Measurements from ENCODE around the gene CKM. TPM values are rescaled to one million over a fixed set of nuclear protein-coding genes. Genes with fewer than 3 reads are reported as not detected.

Gene CKM
- polyA plus RNA-seq, 2 of the 4 experiments (the other 2 are of a cell fraction) = not detected

- Histone ChIP-seq H3K4me1 (peaks cover 3% of the 10 kb centered on the region; the same call in 2 of the 3 replicates), H3K4me2 (peak overlapping the region; percentile 96), H3K4me3 (peak overlapping the region; percentile 59), H3K27ac (peak overlapping the region; percentile 52 to 81; a peak in 4 of 6 replicates), H3K9me3 (no peaks in the 10 kb centered on the region)
- ChIA-PET POLR2A (no interaction called here), CTCF (interaction anchor here (1.5 kb wide), 1 partner anchor 28 kb away, joined by 4 read pairs; no protein-coding TSS in a partner anchor)
- DNase-seq (ENCODE audit: low read depth in 1 of 2, low spot score in 1 of 2) = no peak
- no peak for TF ChIP-seq CBX2 (IDR thresholded peaks at IDR 0.05; ENCODE audit: borderline replicate concordance, low read depth)
- TF ChIP-seq CHD2 (IDR thresholded peaks at IDR 0.05; ENCODE audit: low read length, partially characterized antibody) = no peak
- no peak for TF ChIP-seq HEYL (CRISPR knock-in tag; IDR thresholded peaks at IDR 0.05)
- TF ChIP-seq KDM1A (IDR thresholded peaks at IDR 0.05; ENCODE audit: low read depth) = no peak
- TF ChIP-seq SMC3 (IDR thresholded peaks at IDR 0.05) = no peak
- TF ChIP-seq HDAC2 (IDR thresholded peaks at IDR 0.05) = no peak
- TF ChIP-seq E2F6 (IDR thresholded peaks at IDR 0.05; ENCODE audit: borderline replicate concordance, low read depth) = no peak
- no peak for TF ChIP-seq ZC3H11A (IDR thresholded peaks at IDR 0.05)
- no peak for TF ChIP-seq HOXB5 (CRISPR knock-in tag; IDR thresholded peaks at IDR 0.05)
- no peak for TF ChIP-seq SREBF2 (IDR thresholded peaks at IDR 0.05)
- TF ChIP-seq TFCP2L1 (CRISPR knock-in tag; IDR thresholded peaks at IDR 0.05) = no peak
- TF ChIP-seq RARB (CRISPR knock-in tag; IDR thresholded peaks at IDR 0.05) = no peak
- TF ChIP-seq RAD21 (conservative IDR thresholded peaks at IDR 0.05 in 1 of 2, IDR thresholded peaks at IDR 0.05 in 1 of 2) = no peak
- FAIRE-seq = no peak
- 77% methylated on average over 8 of the region's 25 CpGs for WGBS (ENCODE audit: missing lambda C conversion rate)
- ATAC-seq = no peak; a peak in 1 of 6 replicates
These were observed 18.3 kb upstream of the CKM start for GRCh38 chr19:45340899-45341453.

GRCh38 chr19:45340232-45340898 is 17.7 kb upstream of the CKM start, which contains the start of gene KLC3:
KLC3 (plus strand) TSS chr19:45340750; CDS start chr19:45345542, 4,792 bp downstream.
- POLR2A ChIA-PET = no interaction called here
- FAIRE-seq = no peak
- DNase-seq (ENCODE audit: low read depth in 1 of 2, low spot score in 1 of 2) = peak in 1 of 2 experiments; percentile 26

GRCh38 chr19:45339629-45340028 is 17.0 kb upstream of the CKM start:
- POLR2A ChIA-PET = no interaction called here
- 85% methylated on average over 6 of the region's 6 CpGs for WGBS (ENCODE audit: missing lambda C conversion rate)
- no peak for FAIRE-seq
- H3K27ac ChIP-seq = no peak overlapping the region
- H3K4me3 ChIP-seq = no peak overlapping the region
- H3K4me1 ChIP-seq = peaks cover 3% of the 10 kb centered on the region; the same call in 2 of the 3 replicates
- no peak for DNase-seq (ENCODE audit: low read depth in 1 of 2, low spot score in 1 of 2)
- no peak for TF ChIP-seq JUNB (IDR thresholded peaks at IDR 0.05)
- no peak for TF ChIP-seq ATOH8 (CRISPR knock-in tag; IDR thresholded peaks at IDR 0.05; ENCODE audit: low read depth)
- no peak for TF ChIP-seq JUN (IDR thresholded peaks at IDR 0.05)
- no peak for TF ChIP-seq BCL3 (IDR thresholded peaks at IDR 0.05)
- TF ChIP-seq E2F6 (IDR thresholded peaks at IDR 0.05; ENCODE audit: borderline replicate concordance, low read depth) = no peak
- no peaks in the 10 kb centered on the region for H3K9me3 ChIP-seq
- no peak for ATAC-seq
- CTCF ChIA-PET = interaction anchor here (0.6 to 2.9 kb wide), 12 partner anchors 11 to 183 kb away, joined by 3 to 29 read pairs (median 6); partner anchors contain the start of gene NKPD1
- no peak overlapping the region for H3K4me2 ChIP-seq

More at GRCh38 chr19:45340232-45340898, 17.7 kb upstream of the CKM start, which contains the start of gene KLC3:
- H3K4me3 ChIP-seq = peak within 1 kb of the TSS; percentile 59
- peaks cover 3% of the 10 kb centered on the region; the same call in 2 of the 3 replicates for H3K4me1 ChIP-seq
- CTCF ChIA-PET = interaction anchor here (1.9 to 2.8 kb wide), 2 partner anchors 10 to 86 kb away, joined by 10 to 25 read pairs; no protein-coding TSS in a partner anchor
- H3K27ac ChIP-seq = peak within 1 kb of the TSS; percentile 52 to 81; a peak in 4 of 6 replicates
- TF ChIP-seq ZFP36 (IDR thresholded peaks at IDR 0.05; ENCODE audit: borderline replicate concordance, partially characterized antibody) = peak; percentile 84
- TF ChIP-seq HOXB5 (CRISPR knock-in tag; IDR thresholded peaks at IDR 0.05) = no peak
- peak within 1 kb of the TSS; percentile 96 for H3K4me2 ChIP-seq
- peak; percentile 21 to 26; a peak in 3 of 6 replicates for ATAC-seq
- H3K9me3 ChIP-seq = no peaks in the 10 kb centered on the region
- WGBS (ENCODE audit: missing lambda C conversion rate) = 69% methylated on average over 8 of the region's 50 CpGs
